Natural killer cell (primary cell): Measurements from ENCODE around the gene GABRA6. TPM values are rescaled to one million over a fixed set of nuclear protein-coding genes. Genes with fewer than 3 reads are reported as not detected.

Source experiments
- ATAC-seq, 3 donors: fragments of 150-1000 bp in 2 of 3; fragments of 200-7000 bp in 1 of 3; cut with Tn5 transposase; 1 replicate in 1 of 3; 2 replicates in 2 of 3; pipeline ENCODE4 v1.10.0; 2021; ENCODE audit warnings: mild to moderate bottlenecking in 2 of 3, moderate library complexity in 2 of 3
- DNase-seq, 2 donors: peaks; one replicate each; pipeline versions ENCODE4 v3.0.0 to v3.0.0-alpha.2; 2013 to 2021; ENCODE audit warnings: mixed read lengths in 1 of 2
- H3K27ac ChIP-seq: one replicate; pipeline ENCODE4 v1.5.1; 2013; ENCODE audit warnings: mild to moderate bottlenecking, low read length
- H3K27me3 ChIP-seq: one replicate; pipeline ENCODE4 v1.6.1; 2013; ENCODE audit warnings: low read length; ENCODE audit not compliant: control insufficient read depth, insufficient read depth
- H3K36me3 ChIP-seq: one replicate; pipeline ENCODE4 v1.6.1; 2013; ENCODE audit warnings: low read length; ENCODE audit not compliant: control insufficient read depth, insufficient read depth
- H3K4me1 ChIP-seq: one replicate; pipeline ENCODE4 v1.6.1; 2013; ENCODE audit warnings: low read length; ENCODE audit not compliant: control insufficient read depth, insufficient read depth
- H3K4me3 ChIP-seq: one replicate; pipeline ENCODE4 v1.5.1; 2013; ENCODE audit warnings: low read length
- H3K9me3 ChIP-seq: one replicate; pipeline ENCODE4 v1.6.1; 2013; ENCODE audit warnings: low read length; ENCODE audit not compliant: control insufficient read depth, insufficient read depth
- H3K27ac Mint-ChIP-seq, 2 donors: one replicate each; pipeline ENCODE4 v1.8.0; 2022; ENCODE audit warnings: mild to moderate bottlenecking in 2 of 2, mixed read lengths in 2 of 2, moderate library complexity in 1 of 2
- H3K27me3 Mint-ChIP-seq, 2 donors: one replicate each; pipeline ENCODE4 v1.8.0; 2022; ENCODE audit warnings: low read depth in 2 of 2, mixed read lengths in 2 of 2
- H3K36me3 Mint-ChIP-seq: one replicate; pipeline ENCODE4 v1.8.0; 2022; ENCODE audit warnings: mixed read lengths
- H3K4me1 Mint-ChIP-seq, 2 donors: one replicate each; pipeline ENCODE4 v1.8.0; 2022; ENCODE audit warnings: mixed read lengths in 2 of 2
- H3K4me3 Mint-ChIP-seq: one replicate; pipeline ENCODE4 v1.8.0; 2022; ENCODE audit warnings: mild to moderate bottlenecking, moderate library complexity, mixed read lengths
- H3K9me3 Mint-ChIP-seq, 2 donors: one replicate each; pipeline ENCODE4 v1.8.0; 2022; ENCODE audit warnings: mixed read lengths in 2 of 2
- WGBS: methylation state at CpG from one replicate; pipeline ENCODE4 v1.1.7; 2013; ENCODE audit warnings: missing lambda C conversion rate; ENCODE audit not compliant: insufficient coverage; 5-methylcytosine and 5-hydroxymethylcytosine counted together
- intact Hi-C: fragments of 100-400 bp; cut with micrococcal nuclease; formaldehyde crosslinking; loops from one replicate; pipeline ENCODE4 v1.14.2; 2022
- total RNA-seq, 4 donors: library from RNA; stranded (reverse); fragments of 120-200 nt in 1 of 4; gene quantifications; one replicate each; pipeline versions ENCODE4 v1.2.3 to v1.2.4, GENCODE V29; 2013 to 2022
- TF ChIP-seq, protein P1 (sequence below): fragments of 200-600 bp; IDR thresholded peaks from one replicate; pipeline ENCODE4 v1.8.0; 2022; ENCODE audit warnings: antibody characterized with exemption

Gene GABRA6
- total RNA-seq, 3 donors from 2014 or later (not counting 1 experiment from before 2014, with no cell fraction given), result not detected

DNA sequence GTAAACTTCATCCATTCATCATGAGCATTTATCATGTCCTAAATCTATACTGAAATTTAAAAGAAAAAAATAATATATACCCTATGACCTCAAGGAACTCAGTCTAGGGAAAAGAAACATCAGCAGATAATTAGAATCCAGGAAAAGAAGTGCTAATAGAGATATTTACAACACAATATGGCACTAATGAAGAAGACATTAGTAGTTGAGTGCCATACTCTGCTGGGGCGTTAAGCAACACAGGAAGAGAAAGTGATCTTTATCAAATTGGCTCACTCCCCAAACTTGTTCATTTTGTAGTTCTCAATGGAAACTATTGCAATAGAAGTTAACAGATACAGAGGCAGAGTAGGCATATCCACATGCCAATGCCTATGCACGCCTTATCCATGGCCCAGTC is 27.5 kb downstream of the GABRA6 start:
- no peaks in the 10 kb centered on the region for H3K27me3 ChIP-seq
- ATAC-seq, result no peak
- H3K9me3 ChIP-seq, result no peaks in the 10 kb centered on the region
- Mint-ChIP-seq H3K4me3 (no peak overlapping the region), H3K36me3 (no peaks in the 10 kb centered on the region), H3K9me3 (peaks cover 4 to 5% of the 10 kb centered on the region in 2 donors), H3K27me3 (no peaks in the 10 kb centered on the region), H3K4me1 (no peaks in the 10 kb centered on the region), H3K27ac (no peak overlapping the region)
- H3K4me3 ChIP-seq, result no peak overlapping the region
- intact Hi-C loops, result no loop called here
- H3K4me1 ChIP-seq, result no peaks in the 10 kb centered on the region
- no peaks in the 10 kb centered on the region for H3K36me3 ChIP-seq
- TF ChIP-seq, protein P1, sequence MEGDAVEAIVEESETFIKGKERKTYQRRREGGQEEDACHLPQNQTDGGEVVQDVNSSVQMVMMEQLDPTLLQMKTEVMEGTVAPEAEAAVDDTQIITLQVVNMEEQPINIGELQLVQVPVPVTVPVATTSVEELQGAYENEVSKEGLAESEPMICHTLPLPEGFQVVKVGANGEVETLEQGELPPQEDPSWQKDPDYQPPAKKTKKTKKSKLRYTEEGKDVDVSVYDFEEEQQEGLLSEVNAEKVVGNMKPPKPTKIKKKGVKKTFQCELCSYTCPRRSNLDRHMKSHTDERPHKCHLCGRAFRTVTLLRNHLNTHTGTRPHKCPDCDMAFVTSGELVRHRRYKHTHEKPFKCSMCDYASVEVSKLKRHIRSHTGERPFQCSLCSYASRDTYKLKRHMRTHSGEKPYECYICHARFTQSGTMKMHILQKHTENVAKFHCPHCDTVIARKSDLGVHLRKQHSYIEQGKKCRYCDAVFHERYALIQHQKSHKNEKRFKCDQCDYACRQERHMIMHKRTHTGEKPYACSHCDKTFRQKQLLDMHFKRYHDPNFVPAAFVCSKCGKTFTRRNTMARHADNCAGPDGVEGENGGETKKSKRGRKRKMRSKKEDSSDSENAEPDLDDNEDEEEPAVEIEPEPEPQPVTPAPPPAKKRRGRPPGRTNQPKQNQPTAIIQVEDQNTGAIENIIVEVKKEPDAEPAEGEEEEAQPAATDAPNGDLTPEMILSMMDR, result no peak
- DNase-seq, result no peak
- 31% methylated on average over 2 of the region's 2 CpGs for WGBS
- no peak overlapping the region for H3K27ac ChIP-seq

DNA sequence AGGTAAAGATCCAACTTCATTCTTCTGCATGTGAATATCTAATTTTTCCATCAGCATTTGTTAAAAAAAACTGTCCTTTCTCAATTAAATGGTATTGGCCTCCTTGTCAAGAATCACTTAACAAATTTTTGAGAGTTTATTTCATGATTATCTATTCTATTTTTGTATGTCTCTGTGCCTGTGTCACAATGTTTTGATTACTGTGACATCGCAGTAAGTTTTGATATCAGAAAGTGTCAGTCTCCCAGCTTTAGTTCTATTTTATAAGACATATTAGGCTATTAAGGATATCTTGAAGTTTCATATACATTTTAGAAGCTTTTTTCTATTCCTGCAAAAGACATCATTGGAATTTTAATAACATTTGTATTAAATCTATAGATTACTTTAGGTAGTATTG is 33.6 kb downstream of the GABRA6 start:
- H3K27ac ChIP-seq, result no peak overlapping the region
- H3K4me1 ChIP-seq, result no peaks in the 10 kb centered on the region
- intact Hi-C loops, result no loop called here
- no peaks in the 10 kb centered on the region for H3K4me1 Mint-ChIP-seq
- DNase-seq, result no peak
- H3K27ac Mint-ChIP-seq, result no peak overlapping the region
- TF ChIP-seq, protein P1, result no peak
- no peaks in the 10 kb centered on the region for H3K36me3 ChIP-seq
- no peak overlapping the region for H3K4me3 ChIP-seq
- no peak for ATAC-seq
- no peaks in the 10 kb centered on the region for H3K27me3 Mint-ChIP-seq
- no peak overlapping the region for H3K4me3 Mint-ChIP-seq
- H3K9me3 ChIP-seq, result no peaks in the 10 kb centered on the region
- WGBS, result no CpG with 5 or more reads among the region's 1 CpG
- peaks cover 3 to 14% of the 10 kb centered on the region in 2 donors for H3K9me3 Mint-ChIP-seq
- no peaks in the 10 kb centered on the region for H3K36me3 Mint-ChIP-seq
- no peaks in the 10 kb centered on the region for H3K27me3 ChIP-seq

DNA sequence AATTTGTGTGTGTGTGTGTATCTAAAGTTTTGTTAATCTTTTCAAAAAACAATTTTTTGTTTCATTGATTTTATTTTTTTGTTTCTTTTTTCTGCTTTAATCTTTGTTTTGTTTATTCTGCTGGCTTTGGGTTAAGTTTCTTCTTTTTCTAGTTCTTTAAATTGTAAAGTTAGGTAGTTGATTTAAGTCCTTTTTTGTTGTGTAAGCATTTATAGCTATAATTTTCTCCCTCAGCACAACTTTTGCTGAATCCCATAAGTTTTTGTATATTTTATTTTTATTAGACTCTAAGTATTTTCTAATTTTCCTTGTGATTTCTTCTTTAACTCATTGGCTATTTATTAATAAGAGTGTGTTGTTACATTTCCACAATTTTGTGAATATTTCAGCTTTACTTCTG is 34.9 kb downstream of the GABRA6 start:
- intact Hi-C loops, result no loop called here
- Mint-ChIP-seq H3K9me3 (peaks cover 7 to 18% of the 10 kb centered on the region in 2 donors), H3K27ac (no peak overlapping the region), H3K36me3 (no peaks in the 10 kb centered on the region), H3K27me3 (no peaks in the 10 kb centered on the region), H3K4me1 (no peaks in the 10 kb centered on the region), H3K4me3 (no peak overlapping the region)
- no peaks in the 10 kb centered on the region for H3K4me1 ChIP-seq
- H3K9me3 ChIP-seq, result no peaks in the 10 kb centered on the region
- TF ChIP-seq, protein P1, result no peak
- no peaks in the 10 kb centered on the region for H3K36me3 ChIP-seq
- no peak overlapping the region for H3K4me3 ChIP-seq
- DNase-seq (no peak), ATAC-seq (no peak)
- H3K27me3 ChIP-seq, result no peaks in the 10 kb centered on the region
- H3K27ac ChIP-seq, result no peak overlapping the region

DNA sequence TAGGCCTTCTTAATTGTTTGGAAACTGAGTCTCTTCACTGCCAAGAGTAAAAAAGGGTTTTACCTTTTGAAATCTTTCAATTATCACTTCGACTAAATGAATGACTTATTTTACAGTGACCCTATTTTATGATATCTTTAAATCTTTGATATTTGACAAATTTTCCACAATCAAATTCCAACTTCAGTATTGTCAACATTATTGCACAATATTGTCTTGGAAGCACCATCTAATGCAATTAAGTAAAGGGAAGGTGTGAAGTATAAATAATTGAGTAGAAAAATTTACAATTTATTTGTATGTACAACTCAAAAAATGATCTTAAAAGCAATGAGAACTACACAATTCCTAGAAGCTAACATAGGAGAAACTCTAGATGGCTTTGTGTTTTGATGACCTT is 49.2 kb downstream of the GABRA6 start:
- Histone ChIP-seq H3K36me3 (no peaks in the 10 kb centered on the region), H3K9me3 (peaks cover 2% of the 10 kb centered on the region), H3K27ac (no peak overlapping the region), H3K4me3 (no peak overlapping the region), H3K4me1 (no peaks in the 10 kb centered on the region), H3K27me3 (no peaks in the 10 kb centered on the region)
- WGBS, result no CpG with 5 or more reads among the region's 1 CpG
- ATAC-seq (no peak), DNase-seq (no peak)
- intact Hi-C loops, result no loop called here
- Mint-ChIP-seq H3K27ac (no peak overlapping the region), H3K4me1 (no peaks in the 10 kb centered on the region), H3K36me3 (peaks cover 11% of the 10 kb centered on the region), H3K4me3 (no peak overlapping the region), H3K9me3 (peaks cover 13 to 19% of the 10 kb centered on the region in 2 donors), H3K27me3 (no peaks in the 10 kb centered on the region)
- TF ChIP-seq, protein P1, result no peak
